HepG2 (cell line): ENCODE data around the gene SPOP. TPM values are rescaled to one million over a fixed set of nuclear protein-coding genes. Genes with fewer than 3 reads are reported as not detected.

Source experiments
- ATAC-seq: fragments of 200-7000 bp; cut with Tn5 transposase; 3 replicates; pipeline ENCODE4 v1.9.1; 2020; ENCODE audit warnings: mild to moderate bottlenecking, moderate library complexity
- BruUV-seq: library from RNA; stranded (reverse); fragments of 400-500 nt; replicated peaks from 2 replicates; lab custom pipeline; 2021; lab: Mats Ljungman, UMichigan
- CTCF ChIA-PET: fragments of 300-600 bp; formaldehyde crosslinking; extraction: SDS; loops from one replicate; lab custom pipeline; 2021; ENCODE audit warnings: low total read pairs, inconsistent platforms, low intra/inter-chr PET ratio; lab: Yijun Ruan, JAX
- POLR2A ChIA-PET: fragments of 350-600 bp; sonication (Branson Sonifier 250); formaldehyde crosslinking; loops from one replicate; lab custom pipeline; 2020; ENCODE audit warnings: antibody characterized with exemption, inconsistent platforms; lab: Yijun Ruan, JAX
- DNase-seq: peaks from one replicate; pipeline ENCODE4 v3.0.0-alpha.2; 2015; ENCODE audit warnings: low spot score
- FAIRE-seq: peaks from 3 replicates; lab custom pipeline; 2011; peaks lifted over from hg19 to GRCh38; lab: Jason Lieb, UNC
- H2AFZ ChIP-seq: one replicate; pipeline ENCODE4 v1.6.1; 2011; ENCODE audit warnings: low read length, inconsistent platforms
- H3K27ac ChIP-seq: fragments of 300-600 bp; 3 replicates; pipeline ENCODE4 v1.8.0; 2011; ENCODE audit warnings: mixed run types, mild to moderate bottlenecking, mixed read lengths, low read length, inconsistent platforms; ENCODE audit not compliant: insufficient read depth; ENCODE audit errors: extremely low read length
- H3K27me3 ChIP-seq, 2 experiments: fragments of 200-600 bp in 1 of 2; 2 replicates in 1 of 2; 3 replicates in 1 of 2; pipeline versions ENCODE4 v1.6.0 to v1.8.0; 2011; ENCODE audit warnings: low read length in 2 of 2, mild to moderate bottlenecking in 2 of 2, moderate library complexity in 2 of 2, inconsistent platforms in 1 of 2; ENCODE audit not compliant: insufficient read depth in 2 of 2, control insufficient read depth in 1 of 2
- H3K36me3 ChIP-seq, 2 experiments: fragments of 200-600 bp in 1 of 2; replicated peaks in 1 of 2; 2 replicates in 1 of 2; 3 replicates in 1 of 2; pipeline versions ENCODE4 v1.5.1 to v1.8.0; 2011; ENCODE audit warnings: low read length in 2 of 2, inconsistent platforms in 1 of 2; ENCODE audit not compliant: insufficient read depth in 2 of 2, control insufficient read depth in 1 of 2
- H3K4me1 ChIP-seq: 2 replicates; pipeline ENCODE4 v1.5.1; 2012; ENCODE audit warnings: low read length, inconsistent platforms; ENCODE audit not compliant: insufficient read depth
- H3K4me2 ChIP-seq: 2 replicates; pipeline ENCODE4 v1.6.0; 2011; ENCODE audit warnings: low read depth, low read length, inconsistent platforms
- H3K4me3 ChIP-seq, 3 experiments: fragments of 200-600 bp in 1 of 3; sonication (generic), shearing (Covaris generic) in 1 of 3; replicated peaks in 1 of 3; 2 replicates each; pipeline ENCODE4 v1.5.1; 2011 to 2016; ENCODE audit warnings: low read length in 3 of 3, inconsistent platforms in 2 of 3, low read depth in 2 of 3, mild to moderate bottlenecking in 2 of 3, control low read depth in 1 of 3, mixed read lengths in 1 of 3; ENCODE audit not compliant: insufficient read depth in 1 of 3
- H3K79me2 ChIP-seq: one replicate; pipeline ENCODE4 v1.6.1; 2011; ENCODE audit warnings: low read length, inconsistent platforms; ENCODE audit not compliant: insufficient read depth
- H3K9ac ChIP-seq: 2 replicates; pipeline ENCODE4 v1.6.0; 2011; ENCODE audit warnings: mild to moderate bottlenecking, low read depth, low read length, inconsistent platforms; ENCODE audit not compliant: insufficient read depth
- H3K9me3 ChIP-seq: 2 replicates; pipeline ENCODE4 v1.5.1; 2012; ENCODE audit warnings: mild to moderate bottlenecking, low read length
- H4K20me1 ChIP-seq: 2 replicates; pipeline ENCODE4 v1.6.0; 2011; ENCODE audit warnings: inconsistent platforms, mild to moderate bottlenecking, low read length, moderate library complexity; ENCODE audit not compliant: insufficient read depth
- GRHL1 ChIP-seq: sonication (generic); formaldehyde crosslinking; conservative IDR thresholded peaks from 2 replicates; pipeline ENCODE4 v1.8.0; 2022; ENCODE audit warnings: missing genetic modification reagents
- HOMEZ ChIP-seq: IDR thresholded peaks from 2 replicates; pipeline ENCODE4 v1.6.1; 2016; ENCODE audit warnings: low read depth
- IRF9 ChIP-seq: sonication (generic); formaldehyde crosslinking; IDR thresholded peaks from 2 replicates; pipeline ENCODE4 v1.8.0; 2022; ENCODE audit warnings: missing genetic modification reagents, mild to moderate bottlenecking, borderline replicate concordance
- MEIS1 ChIP-seq: sonication (generic); formaldehyde crosslinking; IDR thresholded peaks from 2 replicates; pipeline ENCODE4 v1.9.0; 2021; ENCODE audit warnings: mild to moderate bottlenecking, missing genetic modification reagents, moderate library complexity, borderline replicate concordance
- NR0B2 ChIP-seq: sonication (generic); formaldehyde crosslinking; IDR thresholded peaks from 2 replicates; pipeline ENCODE4 v1.4.0; 2020; ENCODE audit warnings: mild to moderate bottlenecking, missing genetic modification reagents
- PRMT3 ChIP-seq: sonication (generic); formaldehyde crosslinking; IDR thresholded peaks from 2 replicates; pipeline ENCODE4 v1.8.1; 2022; ENCODE audit warnings: low read depth, mild to moderate bottlenecking, moderate library complexity, missing genetic modification reagents, borderline replicate concordance
- SIN3B ChIP-seq: fragments of 150-350 bp; IDR thresholded peaks from 2 replicates; pipeline ENCODE4 v1.6.1; 2014; ENCODE audit warnings: low read length
- WIZ ChIP-seq: sonication (generic); formaldehyde crosslinking; IDR thresholded peaks from 2 replicates; pipeline ENCODE4 v1.5.1; 2020; ENCODE audit warnings: mild to moderate bottlenecking, missing genetic modification reagents
- ZIK1 ChIP-seq: sonication (generic); formaldehyde crosslinking; IDR thresholded peaks from 2 replicates; pipeline ENCODE4 v1.5.0; 2020; ENCODE audit warnings: mild to moderate bottlenecking, low read depth, missing genetic modification reagents, borderline replicate concordance
- ZNF263 ChIP-seq: sonication (generic); formaldehyde crosslinking; IDR thresholded peaks from 2 replicates; pipeline ENCODE4 v1.4.0; 2020; ENCODE audit warnings: missing genetic modification reagents
- ZNF576 ChIP-seq: sonication (generic); formaldehyde crosslinking; IDR thresholded peaks from 2 replicates; pipeline ENCODE4 v1.4.0; 2020; ENCODE audit warnings: mild to moderate bottlenecking, missing genetic modification reagents
- ZNF619 ChIP-seq: sonication (generic); formaldehyde crosslinking; IDR thresholded peaks from 2 replicates; pipeline ENCODE4 v1.4.0; 2020; ENCODE audit warnings: mild to moderate bottlenecking, missing genetic modification reagents
- ZNF761 ChIP-seq: sonication (generic); formaldehyde crosslinking; conservative IDR thresholded peaks from 2 replicates; pipeline ENCODE4 v1.4.0; 2020; ENCODE audit warnings: mild to moderate bottlenecking, missing genetic modification reagents
- ZNF775 ChIP-seq: sonication (generic); formaldehyde crosslinking; IDR thresholded peaks from 2 replicates; pipeline ENCODE4 v1.4.0; 2020; ENCODE audit warnings: missing genetic modification reagents, mild to moderate bottlenecking, moderate library complexity, borderline replicate concordance
- WGBS: methylation state at CpG from one replicate; pipeline ENCODE4 v1.1.6; 2017; ENCODE audit warnings: low lambda C conversion rate; 5-methylcytosine and 5-hydroxymethylcytosine counted together
- in situ Hi-C: cut with HindIII; loops from 2 replicates; pipeline ENCODE4 v1.10.0; 2017; ENCODE audit warnings: low pct_unique_long_range_greater_than_20kb; ENCODE audit not compliant: extremely low pct_ligation_motif_present
- intact Hi-C: fragments of 100-400 bp; cut with micrococcal nuclease; formaldehyde crosslinking; loops from one replicate; pipeline ENCODE4 v1.10.0; 2022; ENCODE audit not compliant: unreplicated experiment
- polyA plus RNA-seq, 8 experiments: library from polyadenylated mRNA; depleted of rRNA in 3 of 8; stranded (reverse) in 7 of 8; unstranded in 1 of 8; fragments of >200 nt; fragmentation: Illumina TruSeq in 4 of 8; extraction: Trizol in 4 of 8; gene quantifications; 2 replicates each; pipeline versions ENCODE4 v1.2.1 to v1.2.3, GENCODE V29; 2011 to 2016; ENCODE audit warnings: low read depth in 4 of 8, missing spikeins in 1 of 8, mixed read lengths in 1 of 8; ENCODE audit not compliant: insufficient read depth in 1 of 8
- total RNA-seq, 5 experiments: library from RNA; depleted of rRNA; stranded (reverse); fragments of >200 nt; fragmentation: Illumina TruSeq; extraction: Trizol; gene quantifications; 2 replicates each; pipeline ENCODE4 v1.2.3, GENCODE V29; 2016; ENCODE audit warnings: low read depth in 1 of 5

SPOP gene
- total and polyA plus RNA-seq, 2 of the 13 experiments (the other 11 are each of a cell fraction or from before 2014, with no cell fraction given), result 52.8 to 60.8 TPM

- Histone ChIP-seq H3K9ac (peak overlapping the region; percentile 43), H3K27ac (no peak overlapping the region), H3K27me3 (peaks cover 0 to 49% of the 10 kb centered on the region in 2 experiments; a peak in 3 of 5 replicates), H3K9me3 (no peaks in the 10 kb centered on the region), H2AFZ (peak overlapping the region; percentile 51), H3K4me1 (peaks cover 53% of the 10 kb centered on the region), H3K36me3 (no peaks in the 10 kb centered on the region), H3K4me3 (peak overlapping the region; percentile 50 to 82 (median 77)), H4K20me1 (no peaks in the 10 kb centered on the region), H3K79me2 (no peaks in the 10 kb centered on the region), H3K4me2 (peak overlapping the region; percentile 92)
- ATAC-seq (peak; percentile 2), FAIRE-seq (no peak), DNase-seq (no peak)
- TF ChIP-seq HOMEZ (CRISPR knock-in tag), result 0 out of 2 replicates have a peak, but pooled peaks have one; percentile 2
- TF ChIP-seq ZIK1 (CRISPR knock-in tag), result no peak
- 0 out of 2 replicates have a peak, but pooled peaks have one; percentile 39 for TF ChIP-seq MEIS1 (CRISPR knock-in tag)
- TF ChIP-seq PRMT3 (CRISPR knock-in tag), result 0 out of 2 replicates have a peak, but pooled peaks have one; percentile 49
- peak; percentile 53 for TF ChIP-seq ZNF263 (CRISPR knock-in tag)
- 0 out of 2 replicates have a peak, but pooled peaks have one; percentile 82 for TF ChIP-seq ZNF775 (CRISPR knock-in tag)
- TF ChIP-seq GRHL1 (CRISPR knock-in tag), result no peak
- peak; percentile 1; the same call in 1 of the 2 replicates for TF ChIP-seq WIZ (CRISPR knock-in tag)
- TF ChIP-seq ZNF576 (CRISPR knock-in tag), result peak; percentile 11; the same call in 1 of the 2 replicates
- 0 out of 2 replicates have a peak, but pooled peaks have one; percentile 10 for TF ChIP-seq ZNF761 (CRISPR knock-in tag)
- 0 out of 2 replicates have a peak, but pooled peaks have one; percentile 10 for TF ChIP-seq IRF9 (CRISPR knock-in tag)
- no peak for TF ChIP-seq SIN3B
- TF ChIP-seq NR0B2 (CRISPR knock-in tag), result 0 out of 2 replicates have a peak, but pooled peaks have one; percentile 30
- no peak for TF ChIP-seq ZNF619 (CRISPR knock-in tag)
- no TSS peak for BruUV-seq
- CTCF ChIA-PET, result interaction anchor here (1.0 to 6.1 kb wide), 7 partner anchors 13 to 509 kb away, joined by 3 to 210 read pairs (median 9); partner anchors contain the start of gene SLC35B1
- WGBS, result 26% methylated on average over 7 of the region's 11 CpGs
- in situ Hi-C loops (no loop called here), intact Hi-C loops (loop anchor here (1.0 kb wide), 1 partner anchor 46 kb away; no protein-coding TSS in a partner anchor)
- POLR2A ChIA-PET, result interaction anchor here (0.7 to 3.2 kb wide), 8 partner anchors 25 to 194 kb away, joined by 3 to 11 read pairs (median 6); partner anchors contain the start of genes FAM117A, PHB1, SLC35B1 and SPOP
These were observed 107.2 kb downstream of the SPOP start for GRCh38 chr17:49570540-49571242.
